GM18511 (cell line): ENCODE results near the gene TNFSF13B.
"Not testable (repeated sequence)": the region's sequence is repeated elsewhere in the genome, so short reads cannot be mapped to it uniquely, and the experiment has no call there.

Source experiments
- ATAC-seq: cut with Tn5 transposase; IDR thresholded peaks from one replicate; pipeline ENCODE4 v1.9.1; 2021; ENCODE audit warnings: mild to moderate bottlenecking, moderate library complexity; ENCODE audit not compliant: unreplicated experiment

The TNFSF13B gene

GRCh38 chr13:108278466-108278865 is 8.9 kb downstream of the TNFSF13B start:
- ATAC-seq, result no peak

GRCh38 chr13:108281901-108282300 is 12.4 kb downstream of the TNFSF13B start:
- no peak for ATAC-seq

GRCh38 chr13:108283110-108283509 is 13.6 kb downstream of the TNFSF13B start:
- no peak for ATAC-seq

GRCh38 chr13:108288741-108289140 is 19.2 kb downstream of the TNFSF13B start:
- ATAC-seq, result no peak

- no peak for ATAC-seq
Observed at GRCh38 chr13:108289819-108290218, 20.3 kb downstream of the TNFSF13B start.

- no peak for ATAC-seq
Observed at GRCh38 chr13:108297114-108297513, 27.6 kb downstream of the TNFSF13B start.

GRCh38 chr13:108302279-108302678 is 32.8 kb downstream of the TNFSF13B start:
- no peak for ATAC-seq

GRCh38 chr13:108304170-108305016 is 34.9 kb downstream of the TNFSF13B start:
- no peak for ATAC-seq

- ATAC-seq, result peak; percentile 77
Observed at GRCh38 chr13:108305655-108306054, 36.1 kb downstream of the TNFSF13B start.

GRCh38 chr13:108306860-108307259 is 37.3 kb downstream of the TNFSF13B start:
- no peak for ATAC-seq

GRCh38 chr13:108311596-108311995 is 42.1 kb downstream of the TNFSF13B start:
- ATAC-seq, result not testable (repeated sequence)

- no peak for ATAC-seq
Observed at GRCh38 chr13:108313382-108313781, 43.9 kb downstream of the TNFSF13B start.

- ATAC-seq, result peak; percentile 79
Observed at GRCh38 chr13:108315273-108315672, 45.8 kb downstream of the TNFSF13B start.

GRCh38 chr13:108315991-108316390 is 46.5 kb downstream of the TNFSF13B start:
- ATAC-seq, result peak; percentile 9

GRCh38 chr13:108316413-108316812 is 46.9 kb downstream of the TNFSF13B start:
- no peak for ATAC-seq

GRCh38 chr13:108322206-108322824 is 52.8 kb downstream of the TNFSF13B start:
- ATAC-seq, result peak; percentile 77

GRCh38 chr13:108323031-108323430 is 53.5 kb downstream of the TNFSF13B start:
- ATAC-seq, result no peak

GRCh38 chr13:108325863-108326262 is 56.3 kb downstream of the TNFSF13B start:
- no peak for ATAC-seq

- ATAC-seq, result peak; percentile 95
Observed at GRCh38 chr13:108326309-108326708, 56.8 kb downstream of the TNFSF13B start.

GRCh38 chr13:108328848-108329247 is 59.3 kb downstream of the TNFSF13B start:
- ATAC-seq, result no peak

GRCh38 chr13:108332791-108333190 is 63.3 kb downstream of the TNFSF13B start:
- no peak for ATAC-seq
